ENCODE results near the gene PLK5. TPM values are rescaled to one million over a fixed set of nuclear protein-coding genes. Genes with fewer than 3 reads are reported as not detected.

The PLK5 gene
- total RNA-seq, 4 donors from 2014 or later, result not detected

- no peak overlapping the region for H3K4me3 ChIP-seq
- TF ChIP-seq POLR2A (IDR thresholded peaks at IDR 0.05), result no peak
- TF ChIP-seq, protein P1, sequence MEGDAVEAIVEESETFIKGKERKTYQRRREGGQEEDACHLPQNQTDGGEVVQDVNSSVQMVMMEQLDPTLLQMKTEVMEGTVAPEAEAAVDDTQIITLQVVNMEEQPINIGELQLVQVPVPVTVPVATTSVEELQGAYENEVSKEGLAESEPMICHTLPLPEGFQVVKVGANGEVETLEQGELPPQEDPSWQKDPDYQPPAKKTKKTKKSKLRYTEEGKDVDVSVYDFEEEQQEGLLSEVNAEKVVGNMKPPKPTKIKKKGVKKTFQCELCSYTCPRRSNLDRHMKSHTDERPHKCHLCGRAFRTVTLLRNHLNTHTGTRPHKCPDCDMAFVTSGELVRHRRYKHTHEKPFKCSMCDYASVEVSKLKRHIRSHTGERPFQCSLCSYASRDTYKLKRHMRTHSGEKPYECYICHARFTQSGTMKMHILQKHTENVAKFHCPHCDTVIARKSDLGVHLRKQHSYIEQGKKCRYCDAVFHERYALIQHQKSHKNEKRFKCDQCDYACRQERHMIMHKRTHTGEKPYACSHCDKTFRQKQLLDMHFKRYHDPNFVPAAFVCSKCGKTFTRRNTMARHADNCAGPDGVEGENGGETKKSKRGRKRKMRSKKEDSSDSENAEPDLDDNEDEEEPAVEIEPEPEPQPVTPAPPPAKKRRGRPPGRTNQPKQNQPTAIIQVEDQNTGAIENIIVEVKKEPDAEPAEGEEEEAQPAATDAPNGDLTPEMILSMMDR (IDR thresholded peaks at IDR 0.05), result no peak
- H3K27me3 ChIP-seq, result no peaks in the 10 kb centered on the region
- no peaks in the 10 kb centered on the region for H3K9me3 ChIP-seq
- H3K4me1 ChIP-seq, result no peaks in the 10 kb centered on the region
- H3K27ac ChIP-seq, result no peak overlapping the region
- H3K36me3 ChIP-seq, result peaks cover 0 to 50% (median 0%) of the 10 kb centered on the region in 3 donors
- no peak for DNase-seq
These were observed 53.4 kb downstream of the PLK5 start for GRCh38 chr19:1577090-1577928.

DNA sequence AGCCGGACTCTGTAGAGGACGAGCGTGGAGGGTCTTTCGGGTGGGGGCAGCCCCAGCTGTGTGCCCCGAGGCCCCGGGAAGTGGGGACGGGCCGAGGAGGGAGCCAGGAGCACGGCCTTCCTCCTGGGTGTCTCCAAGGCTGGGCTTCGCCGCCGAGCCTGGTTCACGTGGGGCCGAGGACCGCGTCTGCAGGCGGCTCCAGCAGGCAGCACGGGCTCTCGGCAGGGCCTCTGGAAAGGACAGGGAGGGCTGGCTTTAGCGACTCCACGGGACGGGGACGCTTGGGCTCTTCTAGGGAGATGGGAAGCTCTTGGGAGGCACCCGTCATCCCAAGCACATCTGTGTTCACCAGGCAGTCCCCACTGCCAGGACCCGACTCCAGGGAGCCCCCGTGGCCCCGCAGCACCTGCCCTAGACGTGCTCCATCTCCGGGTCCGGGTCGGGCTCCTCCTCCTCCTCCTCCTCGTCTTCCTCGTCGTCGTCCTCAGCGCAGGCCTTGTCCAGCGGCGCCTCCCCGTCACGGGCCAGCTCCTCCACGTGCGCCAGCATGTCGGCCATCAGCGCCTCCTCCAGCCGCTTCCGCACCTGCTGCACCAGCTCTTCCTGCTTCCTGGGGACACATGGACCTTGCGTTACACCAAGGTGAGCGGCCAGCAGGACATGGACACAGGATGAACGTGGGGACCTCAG, 54.2 kb downstream of the PLK5 start:
- peaks cover 0 to 58% (median 0%) of the 10 kb centered on the region in 3 donors for H3K36me3 ChIP-seq
- no peak overlapping the region for H3K27ac ChIP-seq
- H3K27me3 ChIP-seq, result no peaks in the 10 kb centered on the region
- H3K4me1 ChIP-seq, result no peaks in the 10 kb centered on the region
- DNase-seq, result no peak
- no peak overlapping the region for H3K4me3 ChIP-seq
- H3K9me3 ChIP-seq, result no peaks in the 10 kb centered on the region
- no peak for TF ChIP-seq POLR2A (IDR thresholded peaks at IDR 0.05)
- TF ChIP-seq, protein P1 (IDR thresholded peaks at IDR 0.05), result no peak

DNA sequence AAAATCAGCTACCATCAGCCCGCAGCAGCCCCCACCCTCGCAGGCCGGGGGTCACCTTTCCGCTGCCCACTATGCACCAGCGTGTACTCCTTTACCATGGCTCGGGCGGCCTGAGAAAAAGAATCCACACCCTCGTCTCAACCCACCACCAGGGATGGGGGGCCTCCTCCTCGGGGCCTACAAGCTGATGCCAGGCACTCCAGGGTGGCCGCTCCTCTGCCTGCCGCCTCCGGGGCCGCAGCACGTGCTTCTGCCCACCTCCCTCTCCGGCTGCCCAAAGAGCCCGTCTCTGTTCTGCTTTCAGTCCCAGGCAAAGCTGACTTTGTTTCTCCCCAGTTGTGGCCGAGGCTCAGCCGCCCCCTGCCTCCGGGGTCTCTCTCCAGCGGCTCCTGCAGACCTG, 55.3 kb downstream of the PLK5 start:
- DNase-seq, result no peak

GRCh38 chr19:1580382-1580781, 56.5 kb downstream of the PLK5 start:
- peaks cover 0 to 71% (median 0%) of the 10 kb centered on the region in 3 donors for H3K36me3 ChIP-seq

More for the DNA sequence above, 55.3 kb downstream of the PLK5 start:
- H3K4me3 ChIP-seq, result no peak overlapping the region
- no peaks in the 10 kb centered on the region for H3K9me3 ChIP-seq
- H3K4me1 ChIP-seq, result no peaks in the 10 kb centered on the region
- TF ChIP-seq POLR2A (IDR thresholded peaks at IDR 0.05), result no peak
- TF ChIP-seq, protein P1 (IDR thresholded peaks at IDR 0.05), result no peak
- H3K27ac ChIP-seq, result no peak overlapping the region
- H3K36me3 ChIP-seq, result peaks cover 0 to 67% (median 0%) of the 10 kb centered on the region in 3 donors
- H3K27me3 ChIP-seq, result no peaks in the 10 kb centered on the region

DNA sequence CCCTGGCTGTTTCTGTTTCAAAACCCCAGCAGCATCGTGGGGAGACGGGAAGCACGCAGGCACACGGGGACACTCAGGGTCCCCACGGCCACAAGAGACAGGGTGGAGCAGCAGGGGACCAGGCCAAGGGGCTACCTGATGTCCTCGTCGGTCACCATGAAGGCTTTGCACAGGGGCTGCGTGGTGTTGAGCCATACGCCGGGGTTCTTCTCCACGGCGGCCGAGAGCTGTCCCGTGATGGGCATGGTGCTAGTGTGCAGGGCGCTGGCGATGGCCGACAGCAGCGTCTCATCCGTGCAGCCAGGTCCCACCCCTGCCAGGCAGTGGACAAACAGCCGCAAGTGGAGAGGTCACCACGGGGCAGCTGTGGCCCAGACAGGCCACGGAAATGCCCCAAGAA, 57.1 kb downstream of the PLK5 start:
- Histone ChIP-seq H3K27ac (no peak overlapping the region), H3K27me3 (no peaks in the 10 kb centered on the region), H3K4me1 (no peaks in the 10 kb centered on the region), H3K4me3 (no peak overlapping the region), H3K9me3 (no peaks in the 10 kb centered on the region), H3K36me3 (peaks cover 0 to 71% (median 0%) of the 10 kb centered on the region in 3 donors)
- no peak for DNase-seq
- TF ChIP-seq, protein P1 (IDR thresholded peaks at IDR 0.05), result no peak

More at GRCh38 chr19:1580382-1580781, 56.5 kb downstream of the PLK5 start:
- H3K9me3 ChIP-seq, result no peaks in the 10 kb centered on the region
- TF ChIP-seq, protein P1 (IDR thresholded peaks at IDR 0.05), result no peak
- TF ChIP-seq POLR2A (IDR thresholded peaks at IDR 0.05), result no peak
- DNase-seq, result no peak
- no peaks in the 10 kb centered on the region for H3K4me1 ChIP-seq
- H3K27ac ChIP-seq, result no peak overlapping the region
- no peak overlapping the region for H3K4me3 ChIP-seq
- H3K27me3 ChIP-seq, result no peaks in the 10 kb centered on the region
